ENCODE measurements around the gene SH3GLB2. TPM values are rescaled to one million over a fixed set of nuclear protein-coding genes. Genes with fewer than 3 reads are reported as not detected.

SH3GLB2 gene
- total RNA-seq, result 26.3 and 33.3 TPM in 2 replicates

DNA sequence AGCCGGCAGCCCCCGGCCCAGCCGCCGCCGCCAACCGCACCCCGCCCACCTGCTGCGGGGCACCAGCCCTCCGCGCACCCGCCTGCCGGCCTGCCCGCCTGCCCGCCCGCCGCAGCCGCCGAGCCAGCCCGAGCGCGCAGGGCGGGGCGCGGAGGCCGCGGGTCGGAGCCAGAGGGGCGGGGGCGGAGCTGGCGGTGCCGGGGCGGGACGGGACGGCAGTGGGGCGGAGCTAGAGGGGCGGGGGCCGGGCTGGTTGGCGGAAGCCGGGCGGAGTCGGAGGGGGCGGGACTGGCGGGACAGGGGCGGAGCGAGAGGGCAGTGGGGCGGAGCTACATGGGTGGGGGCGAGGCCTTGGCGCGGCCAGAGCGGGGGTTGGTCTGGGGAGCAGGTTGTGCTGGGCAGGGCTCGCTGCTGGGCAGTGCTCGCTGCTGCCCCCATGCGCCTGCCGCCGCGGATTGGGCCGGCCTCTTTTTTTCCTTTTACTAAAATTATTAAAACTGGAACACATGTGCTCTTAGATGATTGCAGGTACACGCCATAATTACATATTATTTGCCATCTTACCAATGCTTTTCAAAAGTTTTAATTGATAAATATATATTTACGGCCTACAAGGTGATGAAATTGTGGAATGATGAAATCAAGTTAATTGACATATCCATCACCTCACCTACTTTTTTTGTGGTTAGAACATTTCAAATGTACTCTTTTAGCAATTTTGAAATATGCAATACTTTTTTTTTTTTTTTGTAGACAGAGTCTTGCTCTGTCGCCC, at the start of gene SH3GLB2:
Gene SH3GLB2 (minus strand): TSS at position 140 of the 775 bp plus-strand sequence. CDS start 177 bp downstream, outside the sequence.

GRCh38 chr9:129036241-129036922, 8.3 kb upstream of the SH3GLB2 start, which contains the start of gene MIGA2:
MIGA2 (plus strand) TSS chr9:129036626; CDS start chr9:129040595, 3,969 bp downstream.

Other genes starting within 250 kb of the SH3GLB2 start
- 9.3 and 12.5 TPM in 2 replicates for gene TBC1D13, start 241.1 kb downstream of the SH3GLB2 start, total RNA-seq
- 14.9 and 35.1 TPM in 2 replicates for gene ENDOG, start 209.8 kb downstream of the SH3GLB2 start, total RNA-seq
- 10.4 and 26.3 TPM in 2 replicates for gene SPOUT1, start 198.5 kb downstream of the SH3GLB2 start, total RNA-seq
- 5.4 and 8.4 TPM in 2 replicates for gene KYAT1, start 146.4 kb downstream of the SH3GLB2 start, total RNA-seq
- 30.2 and 63.1 TPM in 2 replicates for gene LRRC8A, start 146.2 kb downstream of the SH3GLB2 start, total RNA-seq
- gene PHYHD1, start 107.3 kb downstream of the SH3GLB2 start, total RNA-seq, result 5.0 and 5.9 TPM in 2 replicates
- 24.0 and 35.3 TPM in 2 replicates for gene DOLK, start 80.7 kb downstream of the SH3GLB2 start, total RNA-seq
- 24.5 and 46.2 TPM in 2 replicates for gene NUP188, start 80.6 kb downstream of the SH3GLB2 start, total RNA-seq
- gene MIGA2, start 8.3 kb upstream of the SH3GLB2 start, total RNA-seq, result 23.6 and 27.3 TPM in 2 replicates
- 8.2 and 14.2 TPM in 2 replicates for gene DOLPP1, start 52.8 kb upstream of the SH3GLB2 start, total RNA-seq
- 34.7 and 35.2 TPM in 2 replicates for gene CRAT, start 82.5 kb upstream of the SH3GLB2 start, total RNA-seq
- gene PTPA, start 83.1 kb upstream of the SH3GLB2 start, total RNA-seq, result 86.3 and 146 TPM in 2 replicates
- gene IER5L, start 149.9 kb upstream of the SH3GLB2 start, total RNA-seq, result 45.8 and 68.5 TPM in 2 replicates

Measured in regular cardiac myocyte (primary cell).